Fibroblast of the conjunctiva (primary cell): ENCODE results near the gene TBC1D5.

ENCODE experiments used
- DNase-seq: peaks from one replicate; pipeline ENCODE4 v3.0.0-alpha.2; 2010; ENCODE audit warnings: low read depth

TBC1D5 gene

GRCh38 chr3:17175187-17175807 lies 567.1 kb downstream of the TBC1D5 start:
- peak; percentile 86 for DNase-seq

GRCh38 chr3:17166369-17166768 lies 576.1 kb downstream of the TBC1D5 start:
- DNase-seq, result no peak

- DNase-seq, result no peak
Measured at GRCh38 chr3:17162116-17162515, 580.3 kb downstream of the TBC1D5 start.

GRCh38 chr3:17160597-17160996 lies 581.8 kb downstream of the TBC1D5 start:
- DNase-seq, result no peak

- no peak for DNase-seq
Measured at GRCh38 chr3:17158941-17159682, 583.3 kb downstream of the TBC1D5 start.

GRCh38 chr3:17157713-17158112 lies 584.7 kb downstream of the TBC1D5 start:
- DNase-seq, result no peak

GRCh38 chr3:17156864-17157263 lies 585.6 kb downstream of the TBC1D5 start:
- no peak for DNase-seq

GRCh38 chr3:17155951-17156350 lies 586.5 kb downstream of the TBC1D5 start:
- no peak for DNase-seq

- no peak for DNase-seq
Measured at GRCh38 chr3:17154941-17155340, 587.5 kb downstream of the TBC1D5 start.

GRCh38 chr3:17154221-17154620 lies 588.2 kb downstream of the TBC1D5 start:
- no peak for DNase-seq

- DNase-seq, result no peak
Measured at GRCh38 chr3:17153209-17153608, 589.2 kb downstream of the TBC1D5 start.

GRCh38 chr3:17151598-17152373 lies 590.6 kb downstream of the TBC1D5 start:
- no peak for DNase-seq

- DNase-seq, result no peak
Measured at GRCh38 chr3:17149076-17149475, 593.4 kb downstream of the TBC1D5 start.

- DNase-seq, result no peak
Measured at GRCh38 chr3:17144665-17144993, 597.8 kb downstream of the TBC1D5 start.

- no peak for DNase-seq
Measured at GRCh38 chr3:17143893-17144664, 598.4 kb downstream of the TBC1D5 start.

GRCh38 chr3:17142516-17142915 lies 599.9 kb downstream of the TBC1D5 start:
- no peak for DNase-seq

- DNase-seq, result no peak
Measured at GRCh38 chr3:17141699-17142098, 600.7 kb downstream of the TBC1D5 start.

- DNase-seq, result peak; percentile 8
Measured at GRCh38 chr3:17140670-17141505, 601.5 kb downstream of the TBC1D5 start.

- no peak for DNase-seq
Measured at GRCh38 chr3:17138246-17139039, 604.0 kb downstream of the TBC1D5 start.

- no peak for DNase-seq
Measured at GRCh38 chr3:17137321-17137826, 605.1 kb downstream of the TBC1D5 start.
